Activated CD4-positive, alpha-beta T cell treated with anti-CD3 and anti-CD28 coated beads, Interleukin-2, amount 50 U/mL, for 16 hours (primary cell): ENCODE results near the gene DDI1.

Source experiments
- DNase-seq: peaks from one replicate; pipeline ENCODE4 v3.0.0-alpha.2; 2020

DDI1 gene

DNA sequence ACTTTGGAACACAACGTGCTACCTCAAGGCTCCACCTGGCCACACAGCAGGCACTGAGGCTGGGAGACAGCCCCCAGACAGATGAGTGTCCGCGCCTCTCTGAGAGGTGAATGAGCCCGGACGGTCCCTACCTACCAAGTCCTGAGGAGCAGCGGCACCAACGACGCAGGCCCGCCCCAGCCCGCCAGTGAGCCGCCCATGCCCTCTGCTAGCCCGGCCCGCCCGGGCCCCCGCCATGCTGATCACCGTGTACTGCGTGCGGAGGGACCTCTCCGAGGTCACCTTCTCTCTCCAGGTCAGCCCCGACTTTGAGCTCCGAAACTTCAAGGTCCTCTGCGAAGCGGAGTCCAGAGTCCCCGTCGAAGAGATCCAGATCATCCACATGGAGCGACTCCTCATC lies at the start of gene DDI1:
DDI1 (plus strand) TSS at position 53 of the 400 bp plus-strand sequence; CDS start at position 236, 183 bp downstream.
- no peak for DNase-seq

DNA sequence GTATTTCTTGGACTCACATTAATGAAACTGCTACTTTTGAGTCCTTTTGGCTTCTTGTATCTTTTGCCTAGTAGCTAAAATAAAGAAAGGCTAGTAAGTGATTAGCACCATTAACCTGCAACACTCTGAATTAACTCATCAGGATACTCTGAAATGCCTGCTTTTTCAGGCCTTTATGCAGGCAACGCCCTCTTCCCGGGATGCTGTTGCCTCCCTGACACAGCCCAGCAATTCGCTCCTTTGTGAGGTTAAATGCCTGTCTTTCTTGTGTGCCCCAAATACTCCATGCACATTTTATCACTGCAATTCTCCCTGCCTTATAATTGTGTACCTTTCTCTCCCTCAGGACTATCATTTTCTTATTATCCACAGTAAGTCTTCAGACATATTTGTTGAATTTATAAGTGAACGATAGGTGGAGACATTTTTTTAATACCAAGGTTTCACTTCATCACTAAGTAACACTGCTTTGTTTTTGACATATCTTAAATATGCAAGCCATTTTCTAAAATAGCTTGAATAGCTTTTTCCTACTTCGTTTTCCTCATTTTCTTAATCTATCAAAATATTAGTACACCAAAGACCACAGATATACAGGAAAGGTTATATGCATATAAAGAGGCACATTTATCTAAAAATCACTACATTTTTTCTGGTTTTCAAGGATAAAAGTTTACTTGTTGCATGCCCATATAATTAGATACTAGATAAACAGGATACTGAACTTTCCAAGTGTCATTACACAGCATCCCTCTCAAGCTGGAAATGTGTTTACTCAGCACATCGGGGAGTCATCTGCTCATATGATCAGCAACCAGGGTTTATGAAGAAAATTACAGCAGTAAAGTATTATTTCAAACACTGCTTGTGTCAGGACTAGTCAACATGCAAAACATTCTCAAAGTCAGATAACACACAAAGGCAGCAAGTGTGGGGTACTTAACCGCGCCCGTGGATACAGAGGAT lies 48.5 kb upstream of the DDI1 start:
- no peak for DNase-seq

DNA sequence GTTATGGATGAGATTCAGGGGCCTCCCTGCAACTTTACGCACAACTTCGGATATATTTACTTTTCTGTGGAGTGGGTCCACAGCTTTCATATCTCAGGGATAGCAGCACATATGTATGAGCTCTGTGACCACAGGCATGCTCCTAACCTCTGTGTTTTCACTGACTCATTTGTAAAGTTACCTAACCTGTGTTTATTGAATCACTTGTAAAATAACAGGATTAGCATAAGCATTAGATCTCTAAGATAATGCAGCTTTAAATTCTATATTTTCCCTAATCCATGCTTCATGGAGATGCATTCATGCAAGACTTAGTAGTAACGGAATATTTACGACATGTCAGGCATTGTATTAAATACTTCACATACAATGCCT lies 47.9 kb upstream of the DDI1 start:
- no peak for DNase-seq

- DNase-seq = no peak
These were observed 42.9 kb upstream of the DDI1 start for GRCh38 chr11:103993507-103993906.

DNA sequence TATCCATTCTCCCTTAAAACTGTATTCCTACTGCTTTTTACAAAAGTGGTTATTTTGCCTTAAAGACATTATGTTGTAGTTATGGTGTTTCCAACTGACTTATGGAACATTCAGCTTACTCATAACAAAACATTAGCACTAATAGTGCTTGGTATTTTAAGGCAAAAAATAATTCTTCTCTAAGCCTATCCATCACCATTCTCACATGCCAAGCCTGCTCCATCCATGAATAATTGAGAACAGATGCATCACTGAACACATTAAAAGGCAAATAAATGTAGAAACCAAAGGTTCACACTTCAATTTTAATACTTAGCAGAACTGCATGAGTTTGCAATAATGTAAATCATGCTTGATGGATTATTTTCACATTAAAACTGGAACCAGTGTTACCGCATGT lies 42.3 kb upstream of the DDI1 start:
- no peak for DNase-seq

DNA sequence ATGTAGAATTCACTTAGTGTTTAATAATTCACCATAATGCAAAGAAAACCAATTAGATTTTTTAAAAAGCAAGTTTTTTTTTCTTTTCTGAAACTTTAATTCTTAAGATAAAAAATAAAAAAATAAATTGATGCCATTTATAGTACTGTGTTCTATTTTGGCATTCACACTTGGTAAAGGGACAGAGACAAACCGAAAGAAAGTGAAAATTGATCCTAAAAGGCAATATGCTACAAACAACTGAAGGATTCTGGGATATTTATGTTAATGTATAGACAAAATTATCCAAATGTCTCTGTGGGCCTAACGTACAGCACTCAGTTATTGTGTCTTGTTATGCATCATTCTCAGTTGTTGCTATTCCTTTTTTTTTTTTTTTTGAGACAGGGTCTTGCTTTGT lies 41.9 kb upstream of the DDI1 start:
- no peak for DNase-seq

GRCh38 chr11:103995896-103996295 lies 40.5 kb upstream of the DDI1 start:
- DNase-seq = no peak

DNA sequence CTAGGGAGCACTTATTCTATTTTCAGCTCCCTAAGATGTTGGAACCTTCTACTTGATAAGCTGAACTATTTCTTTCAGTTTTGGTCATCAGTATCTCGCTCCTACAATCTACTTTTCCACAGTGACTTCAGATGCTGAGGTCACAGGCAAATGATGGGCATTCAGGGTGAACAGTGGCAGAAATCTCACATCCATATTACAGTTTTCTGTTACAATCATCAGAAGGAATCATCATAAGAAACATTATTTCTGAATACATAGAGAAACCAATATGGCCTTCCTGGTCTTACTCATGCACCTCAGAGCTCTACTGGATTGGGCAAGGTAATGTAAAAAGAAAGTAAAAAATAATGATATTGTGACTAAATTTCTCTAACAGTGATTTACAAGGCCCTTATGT lies 39.4 kb upstream of the DDI1 start:
- DNase-seq = no peak

- DNase-seq = no peak
These were observed 37.5 kb upstream of the DDI1 start for GRCh38 chr11:103998826-103999508.

DNA sequence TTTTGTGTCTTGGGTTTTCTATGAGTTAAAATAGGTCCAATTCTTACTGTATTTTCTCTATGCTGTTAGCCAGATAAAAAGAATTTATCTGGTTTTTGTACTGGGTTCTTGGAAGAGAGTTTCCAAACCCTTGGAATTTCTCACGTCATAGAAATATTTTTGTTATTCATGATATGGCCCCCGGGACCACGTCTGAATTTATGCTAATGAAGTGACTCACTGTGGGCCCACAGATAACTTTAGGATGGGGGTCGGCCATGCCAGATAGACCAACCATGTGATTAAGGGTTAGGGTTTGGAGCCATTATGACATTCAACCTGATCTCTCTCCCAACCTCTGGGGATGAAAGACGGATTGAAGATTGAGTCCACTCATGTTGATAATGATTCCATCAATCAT lies 35.6 kb upstream of the DDI1 start:
- no peak for DNase-seq

DNA sequence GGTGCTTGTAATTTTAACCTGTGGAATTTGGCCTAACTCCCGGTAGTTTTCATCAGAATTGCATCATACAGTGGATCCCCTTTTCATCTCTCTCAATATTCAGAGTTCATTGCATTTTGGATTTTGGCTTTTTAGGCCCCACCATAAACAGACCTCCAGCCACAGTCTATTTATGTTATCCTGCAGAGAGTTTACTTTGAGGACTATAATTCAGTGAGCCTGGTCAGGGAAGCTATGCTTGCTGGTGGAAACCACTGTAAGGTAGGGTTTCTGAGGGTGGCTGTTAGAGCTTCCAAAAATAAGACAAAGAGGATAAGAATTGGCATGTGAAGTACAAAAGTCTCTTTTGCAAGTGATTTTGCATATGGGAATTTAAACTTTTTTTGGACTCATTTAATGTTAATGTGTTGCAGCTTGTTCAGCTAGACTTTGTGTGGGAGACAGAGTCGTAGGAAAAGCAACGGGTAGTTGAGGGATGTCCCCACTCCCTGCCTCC lies 34.8 kb upstream of the DDI1 start:
- no peak for DNase-seq

DNA sequence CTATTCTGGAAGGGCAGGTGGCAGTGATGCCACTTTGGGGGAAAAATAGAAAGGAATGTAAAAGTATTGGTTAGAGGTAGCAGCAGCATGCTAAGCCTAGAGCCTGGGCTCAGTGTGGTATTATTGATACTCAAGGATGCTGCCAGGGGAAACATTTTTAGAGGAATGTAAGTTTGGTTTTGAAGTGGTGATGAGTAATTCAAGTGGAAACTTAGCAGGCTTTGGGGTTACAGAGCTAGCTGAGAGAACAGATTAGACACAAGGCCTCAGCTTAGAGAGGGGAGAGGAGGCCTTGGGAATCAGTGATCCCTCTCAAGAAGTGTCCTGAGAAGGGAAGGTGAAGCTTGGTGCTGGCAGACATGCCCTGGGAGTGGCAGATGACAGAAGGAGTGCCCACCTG lies 32.9 kb upstream of the DDI1 start:
- DNase-seq = no peak

DNA sequence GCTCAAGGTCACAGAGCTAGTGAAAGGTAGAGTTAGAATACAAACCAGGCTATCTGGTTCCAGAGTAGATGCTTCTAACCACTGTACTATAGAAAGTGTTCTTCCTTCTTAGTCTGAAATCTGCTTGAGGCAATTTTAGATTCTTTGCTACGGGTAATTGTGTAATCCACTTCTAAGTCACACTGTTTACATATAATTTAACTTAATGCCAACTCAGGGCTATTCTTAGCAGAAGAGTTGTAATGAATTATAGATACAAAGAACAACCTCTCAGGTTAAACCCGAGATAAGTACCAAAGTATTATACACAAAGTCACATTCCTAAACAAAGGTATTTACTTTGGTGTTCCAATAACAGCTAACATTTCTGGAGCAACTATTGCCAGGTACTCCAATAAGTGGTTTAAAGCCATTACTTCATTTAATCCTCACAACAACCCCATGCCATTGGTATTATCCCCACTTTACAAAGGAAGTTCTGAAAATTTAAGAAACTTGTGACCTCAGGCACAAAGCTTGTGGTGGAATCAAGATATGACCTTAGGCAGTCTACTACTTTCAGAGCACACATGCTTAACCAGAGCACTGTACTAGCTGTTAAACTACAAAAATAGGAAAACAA lies 31.1 kb upstream of the DDI1 start:
- DNase-seq = no peak

GRCh38 chr11:104009744-104010143 lies 26.7 kb upstream of the DDI1 start:
- no peak for DNase-seq

GRCh38 chr11:104011044-104011443 lies 25.4 kb upstream of the DDI1 start:
- no peak for DNase-seq

GRCh38 chr11:104015649-104016415 lies 20.6 kb upstream of the DDI1 start:
- no peak for DNase-seq

DNA sequence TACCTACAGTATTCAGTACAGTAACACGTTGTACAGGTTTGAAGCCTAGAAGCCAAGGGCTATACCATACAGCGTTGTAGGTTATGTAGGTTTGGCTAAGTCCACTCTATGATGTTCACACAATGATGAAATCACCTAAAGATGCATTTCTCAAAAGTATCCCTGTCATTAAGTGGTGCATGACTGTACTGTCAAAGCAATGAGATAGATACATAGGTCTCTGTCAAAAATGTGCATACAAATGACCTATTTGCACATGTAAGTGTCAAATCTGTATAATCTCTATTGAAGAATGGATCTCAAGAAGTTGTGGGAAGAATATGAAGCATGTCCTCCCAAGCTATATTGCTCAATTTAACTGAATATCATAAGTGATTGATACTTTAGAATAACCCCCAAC lies 11.9 kb upstream of the DDI1 start:
- DNase-seq = no peak

GRCh38 chr11:104028476-104029263 lies 7.8 kb upstream of the DDI1 start:
- DNase-seq = no peak

DNA sequence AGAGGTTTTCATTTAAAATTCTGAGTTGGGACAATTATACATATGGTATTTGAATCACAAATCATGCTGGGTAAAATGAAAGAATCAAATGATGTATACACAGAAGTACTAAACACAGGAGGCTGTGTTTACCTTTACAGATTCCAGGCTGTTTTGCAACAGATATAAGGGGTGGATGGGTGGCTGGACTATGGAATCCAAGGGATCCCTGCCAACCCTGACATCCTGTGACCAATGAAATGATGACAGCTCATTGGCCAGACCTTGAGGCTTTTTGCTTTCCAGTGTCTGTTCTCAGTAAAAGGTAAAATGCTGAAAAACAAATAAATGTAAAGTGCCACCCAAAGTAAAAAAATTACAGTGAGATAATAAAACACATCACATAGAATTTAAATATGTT lies 3.3 kb upstream of the DDI1 start:
- no peak for DNase-seq

GRCh38 chr11:104033561-104033960 lies 2.9 kb upstream of the DDI1 start:
- DNase-seq = no peak

DNA sequence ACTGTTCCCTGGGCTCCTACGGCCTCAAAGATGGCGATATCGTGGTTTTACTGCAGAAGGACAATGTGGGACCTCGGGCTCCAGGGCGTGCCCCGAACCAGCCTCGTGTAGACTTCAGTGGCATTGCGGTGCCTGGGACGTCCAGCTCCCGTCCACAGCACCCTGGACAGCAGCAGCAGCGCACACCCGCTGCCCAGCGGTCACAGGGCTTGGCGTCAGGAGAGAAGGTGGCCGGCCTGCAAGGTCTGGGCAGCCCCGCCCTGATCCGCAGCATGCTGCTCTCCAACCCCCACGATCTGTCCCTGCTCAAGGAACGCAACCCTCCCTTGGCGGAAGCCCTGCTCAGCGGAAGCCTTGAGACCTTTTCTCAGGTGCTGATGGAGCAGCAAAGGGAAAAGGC lies 555 bp downstream of the DDI1 start:
- no peak for DNase-seq

DNA sequence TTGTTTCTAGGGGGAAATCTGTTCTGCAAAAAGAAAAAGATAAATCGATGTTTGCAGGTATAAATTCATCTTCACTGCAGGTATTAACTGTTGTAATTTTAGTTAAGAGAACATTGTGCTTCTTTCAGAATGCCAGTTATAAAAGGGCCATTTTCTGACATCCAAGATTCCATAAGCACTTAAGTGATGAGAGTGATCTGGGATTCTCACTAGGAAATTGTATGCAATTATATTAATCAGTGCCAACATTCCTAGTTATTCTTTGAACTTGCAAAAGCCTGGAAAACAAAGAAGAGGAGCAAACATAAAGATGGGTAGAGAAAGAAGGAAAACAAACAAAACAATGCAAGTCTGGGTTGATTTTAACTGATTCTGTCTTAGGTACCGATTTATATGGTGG lies 5.4 kb downstream of the DDI1 start:
- DNase-seq = no peak
